ENCODE results near the gene WDR72. TPM values are rescaled to one million over a fixed set of nuclear protein-coding genes. Genes with fewer than 3 reads are reported as not detected.
"Not testable (repeated sequence)": the region's sequence is repeated elsewhere in the genome, so short reads cannot be mapped to it uniquely, and the experiment has no call there.

WDR72 gene
- total RNA-seq, 1 experiment from 2014 or later, result not detected

DNA sequence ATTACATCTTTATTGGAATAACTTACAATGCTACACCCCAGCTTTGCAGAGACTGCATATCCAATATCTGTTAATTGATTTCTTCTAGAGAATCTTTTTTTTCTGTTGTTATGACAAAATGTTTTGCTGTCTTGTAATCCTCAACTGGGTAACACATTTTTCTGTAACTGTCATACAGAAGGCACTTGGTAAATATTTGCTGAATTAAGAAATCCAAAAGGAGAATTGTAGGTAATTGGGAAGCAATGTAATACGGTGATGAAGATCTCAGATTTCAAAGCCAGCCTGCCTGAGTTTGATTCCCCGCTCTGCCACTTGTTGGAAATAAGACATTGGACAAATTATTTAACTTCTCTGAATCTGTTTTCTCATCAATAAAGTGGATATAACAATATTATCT lies 169.1 kb downstream of the WDR72 start:
- DNase-seq (ENCODE audit: low read depth), result no peak

DNA sequence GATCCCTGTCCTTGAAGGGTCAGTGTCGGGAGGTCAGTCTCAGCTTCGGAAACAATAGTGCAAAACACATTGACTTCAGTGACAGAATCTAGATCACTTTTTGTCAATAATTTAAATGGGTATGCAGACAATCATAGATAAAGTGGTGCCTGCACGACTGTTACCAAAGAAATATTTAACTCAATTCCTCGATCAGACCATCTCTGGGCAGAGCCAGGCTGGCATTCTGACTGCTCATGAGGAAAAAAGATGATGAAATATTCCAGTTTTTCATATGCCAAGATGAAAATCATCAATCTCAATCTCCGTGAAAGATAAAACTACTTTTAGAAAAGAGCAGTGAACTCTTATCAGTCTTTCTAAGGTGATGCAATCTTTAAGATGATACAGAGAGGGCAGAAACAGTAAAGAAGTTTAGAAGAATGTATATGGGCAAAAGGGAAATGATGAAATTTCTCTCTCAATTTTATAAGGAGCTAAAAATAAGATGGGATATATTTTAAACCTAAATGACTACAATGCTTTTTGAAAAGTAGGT lies 169.9 kb downstream of the WDR72 start:
- no peak for DNase-seq (ENCODE audit: low read depth)

DNA sequence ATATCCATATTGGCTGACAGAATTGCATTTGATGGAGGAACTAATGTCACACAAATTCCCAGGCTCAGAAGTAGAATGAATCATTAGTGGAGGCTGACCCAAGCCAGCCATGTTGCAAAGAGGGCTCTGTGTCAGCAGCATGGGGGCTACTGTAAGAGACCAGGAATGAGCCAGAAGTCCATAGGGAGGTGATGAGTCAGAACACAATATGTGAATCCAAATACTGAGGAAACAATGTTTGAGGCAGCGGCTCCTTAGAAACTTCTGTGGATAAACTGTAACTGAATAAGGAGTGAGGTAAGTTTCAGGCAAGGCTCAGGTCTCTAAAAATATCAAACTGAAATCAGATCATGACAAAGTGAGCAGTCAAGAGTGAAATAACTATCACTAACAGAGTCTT lies 170.7 kb downstream of the WDR72 start:
- peak; percentile 0 for DNase-seq (ENCODE audit: low read depth)

DNA sequence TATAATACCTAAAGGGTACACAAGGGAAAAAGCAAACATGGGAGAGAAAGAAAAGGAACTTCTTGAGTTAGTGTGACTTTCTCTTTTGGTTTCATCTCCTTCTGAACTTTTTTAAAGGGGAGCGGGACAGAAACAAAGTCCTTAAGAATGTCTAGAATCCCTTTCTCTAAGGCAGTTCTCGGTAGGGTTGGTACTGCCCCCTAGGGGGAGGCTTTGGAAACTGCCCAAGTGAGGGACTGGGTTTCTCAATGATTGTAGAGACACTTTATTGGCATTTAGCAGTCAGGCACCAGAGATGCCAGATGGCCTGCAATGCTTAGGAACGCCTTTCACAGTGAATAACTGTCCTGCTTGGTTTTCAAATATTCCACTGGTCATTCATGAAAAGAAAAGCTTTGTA lies 172.7 kb downstream of the WDR72 start:
- DNase-seq (ENCODE audit: low read depth), result no peak

DNA sequence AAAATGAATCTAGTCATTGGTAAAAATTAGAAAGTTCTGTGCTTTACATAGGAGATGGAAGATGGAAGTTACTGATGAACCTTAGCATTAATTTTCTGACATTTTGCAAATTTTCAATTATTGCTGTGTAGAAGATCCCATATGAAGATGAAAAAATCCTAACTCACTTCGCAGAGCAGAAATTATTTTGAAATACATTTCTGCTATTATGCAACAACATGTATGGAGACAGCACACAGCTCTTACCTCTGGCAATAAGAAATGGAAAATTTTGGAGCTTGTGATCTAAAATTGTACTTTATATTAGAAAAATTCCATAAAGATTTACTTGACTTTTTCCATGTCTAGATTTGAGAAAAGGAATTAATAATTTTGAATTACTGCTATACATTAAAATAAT lies 177.9 kb downstream of the WDR72 start:
- no peak for DNase-seq (ENCODE audit: low read depth)

DNA sequence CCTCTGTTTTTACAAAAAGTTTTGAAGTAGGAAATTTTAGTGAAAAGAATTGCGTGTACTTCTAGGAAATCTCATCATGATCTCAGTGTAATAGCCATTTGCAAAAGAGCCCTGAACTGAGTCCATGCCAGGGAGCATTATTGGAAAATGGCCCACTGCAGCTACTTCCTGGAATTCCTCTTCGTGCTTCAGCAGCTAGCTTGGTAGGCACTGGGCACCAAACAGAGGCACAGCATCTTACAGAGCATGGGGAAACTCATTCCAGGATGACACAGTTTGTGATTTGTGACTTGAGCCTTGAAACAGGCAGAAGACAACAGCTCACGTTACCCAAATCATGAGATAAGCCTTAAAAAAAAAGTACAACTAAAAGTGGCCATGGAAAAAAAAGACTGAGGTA lies 179.1 kb downstream of the WDR72 start:
- DNase-seq (ENCODE audit: low read depth), result no peak

DNA sequence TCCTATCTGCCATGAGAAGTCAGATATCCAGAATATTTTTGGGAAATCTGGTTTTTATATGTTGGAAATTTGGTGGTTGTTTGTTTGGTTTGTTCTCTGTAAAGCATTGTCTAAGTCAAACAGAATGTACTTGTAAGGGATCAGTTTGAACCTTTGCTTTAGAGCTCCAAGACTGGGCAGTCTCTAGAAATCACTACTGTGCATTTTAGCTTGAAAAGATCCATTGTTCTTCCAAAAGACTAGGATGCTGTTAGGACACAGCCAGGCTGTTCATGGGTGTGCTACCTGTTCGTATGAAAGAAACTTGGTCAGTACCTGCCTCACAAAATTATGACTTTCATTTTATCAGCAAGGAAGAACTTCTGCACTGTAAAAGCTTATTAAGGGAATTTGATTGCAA lies 182.6 kb downstream of the WDR72 start:
- no peak for DNase-seq (ENCODE audit: low read depth)

DNA sequence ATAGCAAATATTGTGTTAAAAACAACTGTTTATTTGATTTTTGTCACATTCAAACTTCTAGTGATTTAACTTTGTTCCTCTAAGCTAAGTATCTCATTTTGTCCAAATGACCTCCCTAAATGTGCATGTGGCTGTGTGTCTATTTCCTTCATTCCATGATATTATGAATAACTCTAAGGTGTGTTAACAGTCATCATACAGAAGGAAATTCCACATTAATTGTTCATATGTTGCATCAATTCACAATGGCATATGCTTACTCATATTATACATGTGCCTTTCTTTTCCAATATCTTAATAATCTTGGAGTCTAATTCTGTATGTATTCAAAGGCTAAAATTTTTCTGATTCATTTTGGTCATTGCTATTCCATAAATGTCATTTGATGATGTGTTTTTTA lies 186.4 kb downstream of the WDR72 start:
- no peak for DNase-seq (ENCODE audit: low read depth)

DNA sequence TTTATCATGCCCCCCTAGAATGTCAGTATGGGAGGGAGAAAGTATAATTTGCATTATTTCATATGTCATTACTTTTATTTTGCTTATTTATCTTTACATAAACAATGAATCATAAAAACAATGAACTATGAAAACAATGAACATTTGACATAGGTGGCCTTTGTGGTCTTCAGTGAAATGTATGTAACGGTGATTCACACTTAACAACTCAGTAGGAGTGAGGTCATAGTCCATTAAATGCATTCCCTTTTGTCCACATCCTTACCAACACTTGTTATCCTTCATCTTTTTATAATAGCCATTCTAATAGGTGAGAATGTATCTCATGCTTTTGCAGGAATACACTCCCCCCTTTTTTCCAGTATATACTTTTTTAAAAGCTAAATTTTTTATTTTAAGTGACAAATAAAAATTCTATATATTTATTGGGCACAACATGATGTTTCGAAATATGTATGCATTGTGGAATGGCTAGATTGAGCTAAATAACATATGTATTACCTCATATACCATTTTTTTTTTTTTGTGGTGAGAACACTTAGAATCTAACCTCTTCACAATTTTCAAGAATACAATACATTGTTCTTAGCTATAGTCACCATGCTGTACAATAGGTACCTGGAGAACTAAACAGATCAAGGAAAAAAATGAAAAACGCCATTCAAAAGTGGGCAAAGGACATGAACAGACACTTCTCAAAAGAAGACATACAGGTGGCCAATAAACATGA lies 189.5 kb downstream of the WDR72 start:
- no peak for DNase-seq (ENCODE audit: low read depth)

DNA sequence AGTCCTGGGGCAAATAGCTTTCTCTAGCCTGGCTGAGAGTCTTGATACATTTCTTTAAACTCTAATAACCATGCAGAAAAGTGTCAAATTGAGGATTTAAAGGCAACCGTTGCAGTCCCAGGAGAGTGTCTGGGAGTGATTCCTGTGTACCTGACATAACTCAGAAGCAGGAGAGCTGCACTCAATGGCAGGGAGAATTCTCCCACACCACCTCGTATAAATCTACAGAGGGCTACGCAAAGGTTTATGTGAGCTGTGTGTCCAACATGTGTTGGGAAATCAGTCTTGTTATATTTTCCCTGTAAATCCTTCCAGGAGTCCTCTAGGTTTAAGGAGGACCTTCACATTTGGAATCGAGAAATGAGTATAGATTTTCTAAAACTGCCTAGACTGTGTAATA lies 192.6 kb downstream of the WDR72 start:
- DNase-seq (ENCODE audit: low read depth), result no peak

DNA sequence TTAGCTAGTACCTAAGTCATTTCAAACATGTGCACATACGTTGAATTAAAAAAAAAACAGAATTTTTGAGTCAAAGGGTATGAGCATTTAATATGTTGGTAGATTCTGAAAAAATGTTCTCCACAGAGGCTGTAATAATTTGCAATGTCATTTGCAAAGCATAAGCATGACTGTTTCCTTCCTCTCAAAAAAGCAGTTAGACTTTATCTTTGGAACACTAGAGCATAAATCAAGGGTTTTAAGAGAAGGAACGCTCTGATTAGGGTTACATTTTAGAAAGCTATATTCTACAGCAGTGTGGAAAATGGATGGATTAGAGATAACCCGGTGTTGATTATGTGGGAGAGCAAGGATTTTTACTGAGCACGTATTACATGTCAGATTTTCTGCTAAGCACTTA lies 193.7 kb downstream of the WDR72 start:
- DNase-seq (ENCODE audit: low read depth), result no peak

DNA sequence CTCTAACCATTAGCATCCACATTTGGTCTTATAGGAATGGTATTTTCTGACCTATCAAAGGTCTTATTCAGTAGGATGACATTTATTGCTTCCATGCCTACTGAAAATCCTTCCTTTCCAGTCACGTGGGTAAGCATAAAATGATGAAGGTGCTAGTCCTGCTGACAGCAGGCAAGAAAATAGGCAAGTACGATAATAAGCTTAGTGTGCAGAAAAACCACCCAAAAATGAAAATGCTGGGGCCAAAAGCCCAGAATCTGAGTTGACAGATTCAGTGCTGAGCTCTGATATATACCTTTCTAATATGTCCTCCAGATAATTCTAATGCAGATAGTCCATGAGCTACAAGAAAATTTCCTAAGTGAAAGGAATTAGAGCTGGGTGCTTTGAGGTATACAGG lies 194.8 kb downstream of the WDR72 start:
- no peak for DNase-seq (ENCODE audit: low read depth)

DNA sequence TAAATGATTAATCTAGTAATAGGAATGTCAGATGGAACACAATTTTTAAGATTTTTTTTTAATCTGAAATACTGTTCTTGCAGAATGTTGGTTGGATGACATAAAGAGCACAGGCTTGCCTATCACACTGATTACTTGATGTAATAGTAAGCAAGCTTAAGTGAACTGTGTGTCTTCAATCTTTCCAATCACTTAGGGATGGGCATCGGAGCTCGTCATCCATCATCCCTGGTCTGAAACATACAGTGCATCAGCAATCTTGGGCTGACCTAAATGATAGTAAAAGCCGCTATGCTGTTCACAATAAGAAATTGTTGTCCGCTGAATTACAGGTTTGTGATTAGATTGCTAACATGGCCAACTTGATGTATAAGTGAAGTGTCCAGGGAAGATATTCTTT lies 195.8 kb downstream of the WDR72 start:
- no peak for DNase-seq (ENCODE audit: low read depth)

DNA sequence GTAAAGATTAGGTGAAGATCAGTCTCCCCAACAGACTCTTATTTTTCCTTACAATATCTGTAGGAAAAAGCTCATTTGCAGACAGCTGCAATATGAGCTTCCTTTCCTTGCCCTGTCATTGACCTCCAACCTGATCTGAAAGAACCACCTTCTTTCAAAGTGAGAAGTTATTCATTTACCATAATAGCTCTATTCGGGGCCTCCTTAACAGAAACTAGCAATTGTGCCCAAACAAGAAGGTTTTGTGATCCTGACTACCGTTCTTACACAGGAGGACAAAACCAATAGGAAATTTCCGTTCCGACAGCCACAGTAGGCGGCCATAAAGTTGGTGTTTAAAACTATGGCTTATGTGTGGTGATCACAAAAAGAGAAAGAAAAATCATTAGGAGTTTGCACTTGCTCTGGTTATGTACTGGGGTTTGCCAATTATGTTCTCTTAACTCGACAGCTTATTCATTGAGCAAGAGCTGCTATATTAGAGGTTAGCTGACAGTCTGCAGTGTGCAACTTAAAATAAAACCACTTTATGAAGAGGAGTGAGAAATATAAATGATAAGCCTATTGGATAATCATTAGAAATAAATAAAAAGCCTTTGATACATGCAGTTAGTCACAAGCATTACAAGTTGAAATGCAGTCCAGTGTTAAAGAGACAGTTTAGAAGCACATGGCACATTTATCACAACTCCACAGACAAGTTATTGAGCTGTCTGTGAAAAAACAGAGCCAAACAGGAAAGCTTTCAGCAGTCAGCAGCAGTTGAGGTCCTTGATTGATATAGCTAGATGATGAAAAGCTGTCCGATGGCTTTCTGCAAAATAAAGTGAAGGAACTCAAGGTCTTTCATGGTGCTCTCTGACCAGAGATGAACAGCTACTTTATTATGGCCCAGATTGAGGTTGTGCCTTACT lies 199.8 kb downstream of the WDR72 start:
- DNase-seq (ENCODE audit: low read depth), result no peak

DNA sequence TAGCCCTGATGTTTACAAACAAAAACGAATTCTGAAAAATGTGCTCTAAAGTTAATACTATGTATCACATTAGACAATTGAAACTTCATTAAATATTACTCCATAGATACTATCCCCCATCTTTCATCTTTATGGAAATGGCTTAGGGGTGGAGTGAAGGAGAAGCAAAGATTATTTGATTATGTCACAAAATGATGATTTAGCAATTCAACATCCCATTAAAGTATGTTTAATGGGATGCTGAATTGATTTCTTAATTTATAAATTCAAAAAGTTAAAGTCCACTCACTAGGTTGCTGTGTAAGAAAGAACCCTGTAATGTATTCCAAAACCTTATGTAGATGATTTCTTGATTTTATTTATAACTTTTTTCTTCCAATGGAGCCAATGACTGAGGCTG lies 201.1 kb downstream of the WDR72 start:
- DNase-seq (ENCODE audit: low read depth), result no peak

DNA sequence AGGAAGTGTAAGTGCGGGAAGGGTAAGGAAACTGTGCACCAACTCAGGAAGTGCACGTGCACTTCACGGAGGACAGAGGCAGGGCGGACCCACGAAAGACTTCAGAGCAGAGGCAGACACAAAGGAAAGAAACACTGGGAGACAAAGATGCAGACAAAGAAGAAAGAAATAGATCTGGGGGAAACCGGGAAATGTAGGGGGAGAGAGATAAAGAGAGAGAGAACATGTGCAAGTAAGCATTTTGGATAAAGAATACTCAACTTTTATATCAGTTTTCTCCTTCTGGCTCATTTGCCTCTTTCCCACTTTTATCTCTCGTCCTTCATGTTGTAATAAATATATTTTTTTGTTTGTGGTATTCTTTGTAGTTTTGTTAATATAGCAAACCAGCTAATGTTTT lies 204.2 kb downstream of the WDR72 start:
- DNase-seq (ENCODE audit: low read depth), result no peak

DNA sequence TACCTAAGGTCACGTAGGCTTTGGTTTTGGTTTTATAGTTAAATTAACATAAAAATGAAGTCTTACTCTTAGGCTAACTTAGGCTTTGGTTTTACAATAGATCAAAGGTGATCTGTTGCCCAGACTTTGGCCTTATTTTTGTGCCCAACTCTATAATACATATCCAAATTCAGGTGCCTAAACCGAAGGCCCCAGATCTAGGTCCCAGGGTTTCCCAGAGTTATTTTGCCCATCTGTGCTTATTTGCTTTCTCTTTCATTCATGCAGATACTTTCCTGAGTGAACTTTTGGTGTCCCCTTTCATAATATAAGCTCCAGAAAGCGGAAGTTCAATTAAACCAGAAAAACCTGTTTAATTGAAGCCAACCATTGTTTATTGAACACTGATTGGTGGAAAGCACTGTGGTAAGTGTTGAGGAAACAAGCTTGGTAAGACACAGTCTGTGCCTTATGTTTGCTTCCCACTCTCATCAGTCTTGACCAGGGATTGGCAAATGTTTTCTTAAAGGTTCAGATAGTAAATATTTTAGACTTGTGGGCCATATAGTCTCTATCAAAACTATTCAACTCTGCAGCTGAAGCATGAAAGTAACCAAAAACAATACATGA lies 209.7 kb downstream of the WDR72 start:
- DNase-seq (ENCODE audit: low read depth), result no peak

DNA sequence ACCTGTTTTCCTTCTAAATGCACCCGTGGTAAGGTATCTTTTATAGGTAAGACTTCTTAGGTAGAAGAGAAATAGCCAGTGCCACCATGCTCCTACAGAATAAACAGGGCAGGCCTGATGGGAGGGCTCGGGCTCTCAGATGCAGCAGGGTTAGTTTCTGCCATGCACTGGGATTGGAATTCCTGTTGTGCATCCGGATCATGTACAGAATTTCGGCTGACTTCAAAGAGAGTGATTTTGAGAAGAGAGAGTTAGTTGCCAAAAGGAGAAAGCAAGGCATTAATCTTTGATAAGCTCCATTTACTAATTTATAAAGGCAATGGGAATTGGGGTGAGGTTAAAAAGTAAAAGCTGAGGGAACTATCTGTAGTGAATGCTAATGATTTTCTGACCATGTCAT lies 211.2 kb downstream of the WDR72 start:
- no peak for DNase-seq (ENCODE audit: low read depth)

DNA sequence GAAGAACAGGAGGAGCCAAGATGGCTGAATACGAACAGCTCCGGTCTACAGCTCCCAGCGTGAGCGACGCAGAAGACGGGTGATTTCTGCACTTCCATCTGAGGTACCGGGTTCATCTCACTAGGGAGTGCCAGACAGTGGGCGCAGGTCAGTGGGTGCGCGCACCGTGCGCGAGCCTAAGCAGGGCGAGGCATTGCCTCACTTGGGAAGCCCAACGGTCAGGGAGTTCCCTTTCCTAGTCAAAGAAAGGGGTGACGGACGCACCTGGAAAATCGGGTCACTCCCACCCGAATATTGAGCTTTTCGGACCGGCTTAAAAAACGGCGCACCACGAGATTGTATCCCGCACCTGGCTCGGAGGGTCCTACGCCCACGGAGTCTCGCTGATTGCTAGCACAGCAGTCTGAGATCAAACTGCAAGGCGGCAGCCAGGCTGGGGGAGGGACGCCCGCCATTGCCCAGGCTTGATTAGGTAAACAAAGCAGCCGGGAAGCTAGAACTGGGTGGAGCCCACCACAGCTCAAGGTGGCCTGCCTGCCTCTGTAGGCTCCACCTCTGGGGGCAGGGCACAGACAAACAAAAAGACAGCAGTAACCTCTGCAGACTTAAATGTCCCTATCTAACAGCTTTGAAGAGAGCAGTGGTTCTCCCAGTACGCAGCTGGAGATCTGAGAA lies 218.7 kb downstream of the WDR72 start:
- DNase-seq (ENCODE audit: low read depth), result not testable (repeated sequence)

DNA sequence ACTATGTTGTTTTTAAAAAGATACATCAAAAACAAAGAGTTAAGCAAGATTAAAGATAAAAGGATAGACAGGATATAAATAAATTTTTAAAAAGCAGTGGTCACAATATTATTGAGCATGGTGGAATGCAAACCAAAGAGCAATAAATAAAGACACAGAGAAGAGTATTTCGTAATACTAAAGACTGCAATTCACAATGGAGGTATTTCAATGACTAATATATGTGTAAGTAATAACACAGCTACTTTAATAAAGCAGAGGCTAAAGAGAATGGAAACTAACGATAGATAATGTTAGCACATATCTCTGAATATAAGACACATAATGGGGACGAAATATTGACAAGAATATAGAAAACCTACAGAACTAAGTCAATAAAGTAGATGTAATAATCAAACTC lies 219.6 kb downstream of the WDR72 start:
- DNase-seq (ENCODE audit: low read depth), result no peak

DNA sequence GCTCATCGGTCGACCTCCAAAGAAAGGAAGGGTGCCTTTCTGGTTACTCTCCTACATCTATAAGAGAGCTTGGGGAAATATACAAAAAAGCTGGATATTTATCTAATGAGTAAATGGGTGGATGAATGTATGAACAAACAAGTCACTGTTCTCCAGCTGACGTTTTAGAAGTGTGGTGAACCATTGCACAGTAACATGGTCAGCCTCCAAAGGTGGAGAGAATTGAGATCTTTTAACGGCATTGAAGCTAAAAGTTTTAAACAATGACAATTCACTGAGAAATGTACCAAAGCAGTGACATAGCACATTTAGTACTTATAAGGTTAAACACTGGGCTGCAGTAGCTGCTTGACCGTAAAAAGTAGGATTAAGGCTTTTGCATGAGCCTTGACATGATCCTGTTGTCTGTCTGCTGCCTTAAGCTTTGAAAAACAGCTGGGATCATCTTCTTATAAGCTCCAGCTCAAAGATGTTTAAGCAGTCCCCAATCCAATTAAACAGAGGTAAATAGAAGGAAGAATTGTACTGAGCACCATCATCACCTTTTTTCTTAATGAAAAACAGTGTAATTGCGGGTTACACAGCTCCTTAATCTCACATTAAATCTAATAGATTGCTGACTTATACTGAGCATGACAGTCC lies 222.9 kb downstream of the WDR72 start:
- DNase-seq (ENCODE audit: low read depth), result no peak

Measured in LHCN-M2 (cell line).